HG03060 (cell line): ENCODE measurements around the gene INTS6.

Experiments
- ATAC-seq: cut with Tn5 transposase; IDR thresholded peaks from one replicate; pipeline ENCODE4 v1.9.1; 2021; ENCODE audit warnings: low read depth, moderate number of reproducible peaks; ENCODE audit not compliant: unreplicated experiment

INTS6 gene

DNA sequence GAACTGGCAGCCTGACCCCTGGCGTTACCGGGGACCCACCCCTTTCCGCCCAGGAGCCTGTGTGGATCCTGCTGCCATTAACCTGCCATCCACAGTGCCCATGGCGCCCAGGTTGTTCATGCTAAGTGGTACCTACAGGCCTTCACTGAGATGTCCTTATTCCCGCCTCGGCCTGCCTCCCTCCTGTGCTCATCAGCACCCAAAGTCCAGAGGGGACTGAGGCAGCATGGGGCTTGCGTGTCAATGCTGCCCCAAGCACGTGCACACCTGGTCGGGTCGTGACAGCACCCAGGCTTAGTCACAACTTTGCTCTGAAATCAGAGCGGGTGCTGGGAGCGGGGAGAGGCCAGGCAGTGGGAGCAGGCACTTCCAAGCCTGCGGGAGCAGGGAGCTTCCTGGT lies 3.7 kb upstream of the INTS6 start:
- ATAC-seq = no peak

- no peak for ATAC-seq
Measured at GRCh38 chr13:51455532-51455931, 2.7 kb upstream of the INTS6 start.

GRCh38 chr13:51453959-51454703 lies 1.3 kb upstream of the INTS6 start:
- ATAC-seq = no peak

- peak; percentile 29 for ATAC-seq
Measured at GRCh38 chr13:51453207-51453958, 547 bp upstream of the INTS6 start.

GRCh38 chr13:51451467-51452360 lies 1.1 kb downstream of the INTS6 start:
- no peak for ATAC-seq

GRCh38 chr13:51451134-51451466 lies 1.7 kb downstream of the INTS6 start:
- no peak for ATAC-seq

DNA sequence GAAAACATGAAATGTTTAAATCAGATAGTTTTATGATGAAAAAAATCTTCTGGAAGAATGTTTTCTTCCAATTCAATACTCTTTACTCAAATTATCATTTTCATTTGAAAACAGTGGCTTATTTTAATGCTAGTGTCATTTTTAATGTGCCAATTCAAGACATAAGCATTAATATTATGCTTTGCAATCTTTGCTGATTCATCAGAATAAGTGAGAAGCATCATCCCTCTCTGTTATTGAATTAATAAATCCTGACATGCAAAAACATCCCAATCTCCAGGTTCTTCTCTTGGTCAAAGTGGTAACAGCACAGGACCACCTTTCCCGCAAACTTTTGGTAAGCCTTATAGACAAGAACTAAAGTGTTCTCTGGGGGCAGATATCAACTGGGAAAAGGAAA lies 3.8 kb downstream of the INTS6 start:
- ATAC-seq = no peak

GRCh38 chr13:51444922-51445321 lies 7.9 kb downstream of the INTS6 start:
- ATAC-seq = no peak

DNA sequence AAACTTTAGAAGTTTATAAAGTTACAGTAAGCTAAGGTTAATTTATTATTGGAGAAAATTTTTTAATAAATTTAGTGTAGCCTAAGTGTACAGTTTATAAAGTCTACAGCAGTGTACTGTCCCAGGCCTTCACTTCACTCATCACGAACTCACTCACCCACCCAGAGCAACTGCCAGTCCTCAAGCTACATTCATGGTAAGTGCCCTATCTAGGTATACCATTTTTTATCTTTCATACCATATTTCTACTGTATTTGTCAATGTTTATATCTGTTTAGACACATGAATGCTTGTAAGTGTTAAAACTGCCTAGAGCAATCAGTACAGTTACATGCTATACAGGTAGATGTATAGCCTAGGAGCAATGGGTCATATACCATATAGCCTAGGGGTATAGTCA lies 12.5 kb downstream of the INTS6 start:
- no peak for ATAC-seq

- no peak for ATAC-seq
Measured at GRCh38 chr13:51437550-51438127, 15.2 kb downstream of the INTS6 start.

- ATAC-seq = no peak
Measured at GRCh38 chr13:51435002-51435578, 17.7 kb downstream of the INTS6 start.

DNA sequence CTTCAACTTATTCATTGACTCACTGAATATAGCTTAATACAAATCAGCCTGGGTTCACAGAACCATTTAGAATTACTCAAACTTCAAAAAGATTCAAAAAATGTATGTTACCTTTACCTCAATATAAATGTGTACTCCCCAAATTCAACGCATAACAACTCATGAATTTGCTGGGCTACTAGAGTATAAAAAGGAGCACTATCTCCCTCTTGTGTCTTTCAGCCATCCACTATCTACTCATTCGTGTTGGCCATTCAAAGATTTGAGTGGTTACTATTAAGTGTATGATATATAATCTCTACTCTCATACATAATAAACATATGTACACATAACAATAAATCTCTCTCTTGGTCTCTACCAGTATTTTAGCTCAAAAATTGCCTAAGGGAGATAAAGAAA lies 20.3 kb downstream of the INTS6 start:
- ATAC-seq = no peak

GRCh38 chr13:51426982-51427381 lies 25.9 kb downstream of the INTS6 start:
- ATAC-seq = no peak

GRCh38 chr13:51425410-51426042 lies 27.3 kb downstream of the INTS6 start:
- no peak for ATAC-seq

GRCh38 chr13:51423766-51424165 lies 29.1 kb downstream of the INTS6 start:
- no peak for ATAC-seq

- ATAC-seq = no peak
Measured at GRCh38 chr13:51422484-51422883, 30.4 kb downstream of the INTS6 start.

- ATAC-seq = no peak
Measured at GRCh38 chr13:51420681-51421490, 31.9 kb downstream of the INTS6 start.

GRCh38 chr13:51419001-51419636 lies 33.7 kb downstream of the INTS6 start:
- ATAC-seq = peak; percentile 52

DNA sequence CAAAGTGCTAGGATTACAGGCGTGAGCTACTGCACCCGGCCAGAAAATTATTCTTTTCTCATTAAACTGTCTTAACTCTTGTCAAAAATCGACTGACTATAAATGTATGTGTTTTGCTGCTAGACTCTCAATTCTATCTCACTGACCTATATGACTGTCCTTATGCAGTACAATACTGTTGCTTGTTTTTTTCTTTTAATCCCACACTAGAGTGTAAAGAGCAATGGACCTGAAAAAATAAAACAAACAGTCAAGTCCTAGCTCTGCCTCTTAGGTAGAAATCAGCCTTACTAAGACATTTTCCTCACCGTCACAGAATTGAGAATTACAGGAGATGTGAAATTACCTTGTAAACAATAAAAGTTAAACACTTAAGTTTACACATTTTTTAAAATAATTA lies 35.1 kb downstream of the INTS6 start:
- no peak for ATAC-seq
